GM21528 (cell line): ENCODE results near the gene NEU4.

Experiments
- ATAC-seq: cut with Tn5 transposase; IDR thresholded peaks from one replicate; pipeline ENCODE4 v1.9.1; 2021; ENCODE audit warnings: mild to moderate bottlenecking, moderate library complexity; ENCODE audit not compliant: unreplicated experiment, low FRiP score

NEU4 gene

DNA sequence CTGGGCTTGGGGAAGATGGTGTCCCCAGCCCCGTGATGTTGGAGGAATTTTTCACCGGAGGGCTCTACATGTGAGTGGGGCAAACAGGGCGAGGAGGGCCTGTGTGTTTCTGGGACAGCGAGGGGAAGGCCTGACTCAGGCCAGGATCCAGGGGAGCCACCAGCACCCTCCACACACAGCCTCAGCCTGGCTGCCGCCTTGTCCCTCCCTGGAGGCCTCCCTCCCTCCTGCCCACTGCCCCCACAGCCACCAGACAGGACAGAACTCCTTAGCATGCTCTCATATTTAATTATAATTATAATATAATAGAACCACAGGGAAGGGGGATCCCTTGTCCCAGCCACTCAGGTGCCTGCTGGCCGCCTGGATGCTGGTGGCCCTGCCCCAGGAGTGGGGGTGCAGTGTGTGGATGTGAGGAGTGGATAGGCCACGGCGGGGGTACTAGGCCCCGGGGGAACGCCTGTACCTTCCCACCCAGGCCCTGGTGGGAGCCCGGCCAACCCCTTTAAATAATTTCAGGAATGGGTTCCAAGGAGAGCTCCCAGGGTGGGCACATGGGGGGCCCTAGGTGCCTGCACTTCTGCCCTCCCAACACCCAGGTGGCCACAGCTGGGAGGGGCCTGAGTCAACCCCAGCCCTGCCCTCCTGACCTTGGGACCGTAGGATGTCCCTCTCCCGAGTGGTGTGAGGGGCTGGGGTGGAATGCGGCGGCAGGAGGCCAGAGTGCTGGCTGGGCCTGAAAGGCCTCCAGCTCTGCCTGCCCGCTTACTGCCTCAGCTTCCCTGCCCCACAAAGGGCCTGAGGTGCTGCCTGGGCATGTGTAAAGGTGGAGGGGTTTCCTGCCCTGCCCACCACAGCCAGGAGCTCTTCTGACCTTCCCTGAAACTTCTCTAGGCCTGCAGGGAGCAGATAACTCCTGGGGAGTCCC is 40.9 kb downstream of the NEU4 start:
- no peak for ATAC-seq

DNA sequence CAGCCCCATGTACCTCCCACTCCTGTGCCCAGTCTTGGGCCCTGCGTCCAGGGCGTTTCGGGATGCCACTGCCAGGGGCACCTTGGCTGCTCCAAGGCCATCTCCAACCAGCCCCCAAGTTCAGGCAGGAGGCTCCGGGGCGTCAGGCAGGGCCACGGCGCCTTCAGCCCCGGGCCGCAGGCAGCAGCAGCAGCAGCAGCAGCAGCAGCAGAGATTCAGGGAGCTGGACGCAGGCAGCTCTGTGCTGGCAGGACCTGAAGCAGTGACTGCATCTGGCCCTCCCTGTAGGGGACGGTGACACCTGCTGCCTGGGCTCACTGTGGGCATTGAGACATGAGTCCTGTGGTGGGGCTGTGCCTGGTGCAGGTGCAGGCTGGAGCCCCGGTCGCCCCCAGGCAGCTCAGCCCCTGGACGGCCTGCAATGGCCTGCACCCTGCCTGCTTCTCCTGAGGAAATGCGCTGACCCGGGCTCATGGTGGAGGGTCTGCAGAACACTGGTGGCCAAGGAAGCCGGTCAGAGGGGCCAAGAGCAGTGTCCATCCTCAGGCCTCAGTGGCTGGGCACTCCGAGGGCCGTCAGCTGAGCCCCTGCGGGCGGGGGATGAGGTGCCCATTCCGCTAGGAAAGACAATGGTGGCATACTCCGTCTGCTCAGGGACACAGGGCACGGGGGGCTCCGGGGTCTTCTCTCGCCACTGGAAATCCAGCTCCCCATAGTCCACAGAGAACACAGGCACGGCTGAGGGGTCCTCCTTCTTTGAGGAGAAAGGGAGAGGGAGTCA is 41.7 kb downstream of the NEU4 start:
- no peak for ATAC-seq

DNA sequence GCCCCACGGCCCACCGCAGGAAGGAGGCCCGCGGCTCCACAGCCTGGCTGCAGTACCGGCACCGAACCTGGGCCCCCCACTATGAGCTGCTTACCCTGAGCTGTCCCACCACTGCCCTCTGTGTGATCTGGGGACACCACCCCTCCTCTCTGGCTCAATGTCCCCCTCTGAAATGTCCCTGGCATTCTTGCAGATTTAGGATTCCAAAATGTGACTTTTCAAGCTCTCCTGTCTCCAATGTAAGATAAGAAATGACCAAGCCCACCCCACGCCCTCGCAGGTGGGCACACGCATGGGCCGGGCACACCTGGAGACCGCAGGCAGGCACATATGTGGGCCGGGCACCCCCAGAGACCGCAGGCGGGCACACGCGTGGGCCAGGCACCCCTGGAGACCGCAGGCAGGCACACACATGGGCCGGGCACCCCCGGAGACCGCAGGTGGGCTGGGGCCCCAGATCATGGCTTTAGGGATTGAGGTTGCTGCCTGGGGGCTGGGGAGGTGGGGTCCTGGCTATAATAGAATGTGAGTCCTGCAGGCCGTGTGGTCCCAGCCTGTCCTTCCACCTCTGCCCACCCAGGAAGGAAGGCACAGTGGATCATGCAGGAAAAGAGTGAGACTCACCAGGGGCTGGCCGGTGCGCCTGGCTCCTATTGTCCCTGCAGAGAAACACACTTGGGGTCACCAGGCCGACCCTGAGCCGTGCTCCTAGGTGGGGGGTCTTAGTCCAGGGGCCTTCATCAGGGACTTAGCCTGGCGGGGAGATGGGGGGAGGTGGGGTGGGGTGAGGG is 42.5 kb downstream of the NEU4 start:
- ATAC-seq: no peak

DNA sequence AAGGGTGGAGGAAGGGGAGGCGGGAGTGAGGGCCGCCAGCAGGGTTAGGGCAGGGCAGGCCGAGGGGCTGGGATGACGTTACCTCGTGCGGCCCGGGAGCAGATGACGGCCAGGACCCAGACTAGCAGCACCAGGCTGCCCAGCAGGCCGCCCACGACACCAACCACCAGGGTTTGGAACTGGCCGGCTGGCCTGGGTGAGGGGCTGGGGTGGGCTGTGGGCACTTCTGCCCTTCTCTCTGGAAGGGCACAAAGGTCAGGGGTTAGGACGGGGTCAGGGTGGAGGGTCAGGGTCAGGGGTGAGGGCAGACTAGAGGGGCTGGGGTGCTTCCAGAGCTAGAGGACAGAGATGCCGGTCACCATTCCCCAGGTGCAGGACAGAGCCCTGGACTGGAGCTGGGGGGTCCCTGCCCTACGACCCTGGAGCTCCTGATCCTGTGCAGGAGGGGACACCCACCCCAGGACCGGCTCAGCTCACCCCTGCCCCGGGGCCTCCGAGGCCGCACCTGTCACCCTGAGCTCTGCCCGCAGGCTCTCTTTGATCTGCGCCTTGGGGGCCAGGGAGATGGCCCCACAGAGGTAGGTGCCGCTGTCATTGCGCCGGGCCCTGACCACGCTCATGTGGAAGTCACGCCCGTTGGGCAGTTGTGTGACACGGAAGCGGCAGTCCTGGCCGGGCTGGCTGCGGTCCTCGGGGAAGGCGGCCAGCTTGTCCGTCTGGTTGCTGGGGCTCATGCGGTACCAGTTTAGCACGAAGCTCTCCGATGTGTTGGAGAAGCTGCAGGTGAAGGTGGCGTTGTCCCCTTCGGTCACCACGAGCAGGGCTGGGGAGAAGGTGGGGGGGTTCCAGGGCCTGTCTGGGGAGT is 43.4 kb downstream of the NEU4 start:
- no peak for ATAC-seq

DNA sequence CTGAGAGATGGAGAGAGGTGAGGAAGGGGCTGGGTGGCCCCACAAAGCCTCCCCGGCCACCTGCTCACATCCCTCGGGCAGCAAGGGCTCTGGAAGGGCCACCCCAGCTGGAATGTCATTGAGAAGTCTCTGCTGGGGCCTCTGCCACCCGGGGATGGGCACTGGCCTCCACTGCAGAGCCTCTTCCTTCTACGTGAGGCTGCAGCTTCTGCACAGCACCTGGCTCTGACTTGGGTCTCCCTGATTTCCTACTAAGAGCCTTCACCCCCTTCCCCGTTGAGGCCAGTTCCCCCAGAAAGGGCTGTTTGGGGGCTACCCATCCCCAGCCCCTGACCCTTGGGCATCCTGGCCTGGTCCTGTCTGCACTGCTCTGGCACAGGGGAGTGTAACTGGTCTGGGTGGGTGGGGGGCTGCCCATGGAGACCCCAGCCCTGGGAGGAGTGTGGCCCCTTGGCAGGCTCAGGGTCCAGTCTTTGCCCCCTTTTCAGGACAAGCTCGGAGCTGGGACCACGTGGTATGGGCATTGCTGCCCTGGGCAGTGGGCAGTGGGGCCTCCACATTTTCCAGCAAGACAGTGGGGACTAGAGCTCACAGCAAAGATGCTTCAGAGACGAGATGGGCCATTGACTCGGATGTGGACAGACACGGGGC is 44.1 kb downstream of the NEU4 start:
- no peak for ATAC-seq

DNA sequence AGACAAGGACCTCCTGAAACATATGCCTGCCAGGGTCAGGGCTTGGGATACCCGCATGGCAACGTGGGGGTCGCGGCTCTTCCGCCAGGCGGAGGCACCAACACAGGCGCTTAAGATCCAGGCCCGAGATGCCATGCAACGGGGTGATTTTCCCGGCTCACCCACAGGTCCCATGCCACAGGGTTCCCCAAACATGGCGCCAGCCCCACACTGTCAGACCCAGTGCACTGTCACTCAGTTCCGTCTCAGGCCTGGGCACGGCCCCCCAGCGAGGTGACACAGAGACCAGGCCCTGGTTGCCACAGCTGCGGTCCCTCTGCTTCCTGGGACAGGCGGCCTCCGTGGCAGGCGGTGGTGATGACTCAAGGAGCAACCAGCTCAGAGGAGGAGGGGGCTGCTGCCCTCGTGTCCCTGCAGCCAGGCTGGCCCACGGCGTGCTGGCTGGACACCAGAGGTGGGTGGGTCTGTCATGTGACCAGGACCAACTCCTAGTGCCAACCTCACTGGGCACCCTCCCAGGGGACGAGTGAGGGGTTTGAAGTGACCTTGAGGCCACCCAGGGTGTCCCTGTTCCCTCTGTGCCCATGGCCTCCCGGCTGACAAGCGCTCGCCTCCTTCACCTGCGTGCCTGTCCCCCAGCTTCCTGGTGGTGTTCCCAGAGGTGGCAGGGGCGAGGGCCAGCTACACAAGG is 44.8 kb downstream of the NEU4 start:
- no peak for ATAC-seq

DNA sequence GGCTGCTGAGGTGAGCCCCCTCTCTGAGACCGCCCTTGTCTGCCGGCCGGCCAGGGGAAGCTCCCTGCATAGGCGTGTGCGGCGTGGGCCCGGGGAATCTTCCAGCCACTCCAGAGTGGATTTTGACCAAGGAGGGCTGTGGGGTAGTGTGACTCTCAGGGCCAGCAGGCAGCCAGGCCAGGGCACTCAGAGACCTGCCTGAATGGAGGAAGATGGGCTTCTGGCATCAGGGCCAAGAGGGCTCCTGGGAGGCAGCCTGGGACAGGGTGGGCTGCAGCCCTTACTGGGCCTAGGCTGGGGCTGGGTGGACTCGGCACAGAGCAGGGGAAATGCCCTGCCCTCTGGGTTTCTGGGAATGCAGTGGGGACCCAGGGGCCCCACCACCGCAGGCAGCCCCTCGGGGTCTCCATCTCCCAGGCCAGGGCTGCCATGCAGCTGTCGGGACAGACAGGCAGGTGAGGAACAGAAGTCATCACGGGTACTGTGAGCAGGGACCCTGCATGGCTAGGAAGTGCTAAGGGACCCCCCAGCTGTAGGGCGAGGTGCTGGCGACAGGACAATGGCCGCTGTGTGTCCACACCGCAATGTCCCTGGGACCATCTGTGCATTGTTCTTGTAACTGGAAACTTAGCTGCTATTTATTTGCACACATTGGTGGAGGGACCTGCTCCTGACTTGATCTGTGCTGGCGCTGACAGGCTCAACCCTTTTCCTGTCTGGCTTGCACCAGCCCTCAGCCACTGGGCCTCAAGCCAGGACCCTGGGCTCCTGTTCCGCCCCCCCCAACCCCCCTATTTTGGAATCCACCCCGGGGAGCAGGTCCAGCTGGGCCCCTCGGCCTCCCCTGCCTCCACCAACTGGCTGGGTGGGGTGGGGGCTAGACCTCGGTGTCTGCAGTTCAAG is 45.6 kb downstream of the NEU4 start:
- ATAC-seq: no peak

DNA sequence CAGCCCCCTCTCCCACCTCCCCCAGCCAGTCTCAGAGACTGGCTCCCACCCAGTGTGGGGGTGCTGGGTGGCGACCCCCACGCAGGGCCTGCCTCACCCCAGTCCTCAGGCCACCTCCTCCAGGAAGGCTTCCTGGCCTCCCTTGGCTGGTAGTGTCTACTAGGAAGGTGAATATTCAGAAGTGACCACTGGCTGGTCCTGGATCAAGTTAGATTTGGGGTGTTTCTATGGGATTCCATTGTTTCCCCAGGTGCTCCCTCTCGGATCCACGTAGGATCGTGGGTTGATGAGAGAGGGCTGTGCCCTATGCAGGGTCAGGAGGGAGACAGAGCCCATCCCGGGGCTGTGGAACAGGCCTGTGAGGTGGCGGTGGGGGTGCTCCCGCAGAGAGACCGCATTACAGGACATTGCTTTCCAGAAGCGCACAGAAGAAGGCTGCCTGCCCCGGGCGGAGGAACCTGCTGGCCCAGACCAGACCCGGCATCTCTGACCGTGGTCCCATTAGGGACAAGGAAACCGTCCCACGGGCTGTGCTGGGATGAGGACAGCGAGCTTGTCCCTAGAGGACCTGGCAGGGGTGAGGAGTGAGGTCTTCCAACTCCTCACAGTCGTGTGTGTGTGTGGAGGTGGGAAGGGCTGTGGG is 46.4 kb downstream of the NEU4 start:
- no peak for ATAC-seq

DNA sequence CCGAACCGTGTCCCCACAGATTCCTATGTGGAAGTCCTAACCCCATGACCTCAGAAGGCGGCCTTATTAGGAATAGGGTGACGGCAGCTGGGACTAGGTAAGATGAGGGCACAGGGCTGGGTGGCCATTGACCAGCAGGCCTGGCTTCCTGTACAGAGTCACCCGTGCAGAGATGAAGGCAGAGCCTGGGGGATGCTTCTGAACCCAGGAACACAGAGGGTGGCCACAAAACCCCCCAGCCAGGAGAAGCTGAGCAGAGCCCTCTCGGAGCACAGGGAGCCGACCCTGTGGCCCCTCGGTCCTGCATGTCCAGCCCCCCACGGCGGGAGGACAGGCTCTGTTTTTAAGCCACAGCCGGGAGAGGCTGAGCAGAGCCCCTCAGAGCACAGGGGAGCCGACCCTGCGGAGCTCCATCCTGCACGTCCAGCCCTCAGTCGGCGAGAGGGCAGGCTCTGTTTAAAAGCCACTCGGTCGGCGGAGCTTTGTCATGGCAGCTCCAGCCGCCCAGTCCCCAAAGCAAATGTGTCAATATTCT is 47.0 kb downstream of the NEU4 start:
- ATAC-seq: no peak

DNA sequence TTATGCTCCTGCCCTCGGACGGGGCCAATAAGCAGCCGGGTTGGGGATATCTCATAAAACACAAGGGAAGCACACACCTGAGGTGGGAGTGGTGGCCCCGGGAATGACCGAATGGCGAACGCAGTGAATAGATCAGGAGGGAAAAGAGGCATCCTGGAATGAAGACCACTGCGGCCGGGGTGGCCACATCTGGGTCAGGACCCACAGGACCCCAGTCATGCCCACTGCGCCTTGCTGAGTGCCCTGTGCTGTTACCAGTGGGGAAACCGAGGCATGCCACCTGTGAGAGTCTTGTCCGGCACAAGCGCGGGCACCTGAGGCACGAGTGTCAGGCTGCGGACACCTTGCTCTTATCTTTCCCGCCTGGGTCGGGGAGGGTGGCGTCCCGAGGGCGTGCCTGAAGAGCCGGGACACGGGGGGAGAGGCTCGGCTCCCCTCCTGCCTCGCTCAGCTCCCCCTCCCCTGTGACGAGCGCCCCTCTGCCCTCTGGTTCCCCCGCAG is 48.1 kb downstream of the NEU4 start:
- ATAC-seq: no peak

DNA sequence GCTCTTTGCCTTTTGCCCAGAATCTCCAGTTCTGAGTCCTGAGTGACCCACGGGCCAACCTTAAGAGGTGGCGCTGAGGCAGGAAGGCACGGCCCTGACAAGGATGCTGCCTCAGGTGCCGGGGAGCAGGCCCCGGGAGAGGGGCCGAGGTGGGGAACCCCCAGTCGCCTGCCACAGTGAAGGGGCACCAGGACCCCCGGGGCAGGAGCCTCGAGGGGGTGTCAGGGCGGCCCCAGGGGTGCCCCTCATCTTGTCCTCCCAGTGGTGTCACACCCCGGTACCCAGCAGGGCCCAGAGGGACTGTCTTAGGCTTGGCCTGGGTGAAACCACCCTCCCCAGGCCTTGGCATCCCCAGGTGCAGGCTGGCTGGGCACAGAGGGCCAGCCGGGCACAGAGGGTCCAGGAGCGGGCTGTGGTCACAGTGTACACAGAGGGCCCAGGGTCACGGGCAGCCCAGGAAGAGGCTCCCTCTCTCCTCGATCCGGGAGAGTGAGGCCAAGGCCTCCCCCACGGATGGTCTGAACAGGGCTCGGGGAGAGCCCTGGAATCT is 48.7 kb downstream of the NEU4 start:
- no peak for ATAC-seq

DNA sequence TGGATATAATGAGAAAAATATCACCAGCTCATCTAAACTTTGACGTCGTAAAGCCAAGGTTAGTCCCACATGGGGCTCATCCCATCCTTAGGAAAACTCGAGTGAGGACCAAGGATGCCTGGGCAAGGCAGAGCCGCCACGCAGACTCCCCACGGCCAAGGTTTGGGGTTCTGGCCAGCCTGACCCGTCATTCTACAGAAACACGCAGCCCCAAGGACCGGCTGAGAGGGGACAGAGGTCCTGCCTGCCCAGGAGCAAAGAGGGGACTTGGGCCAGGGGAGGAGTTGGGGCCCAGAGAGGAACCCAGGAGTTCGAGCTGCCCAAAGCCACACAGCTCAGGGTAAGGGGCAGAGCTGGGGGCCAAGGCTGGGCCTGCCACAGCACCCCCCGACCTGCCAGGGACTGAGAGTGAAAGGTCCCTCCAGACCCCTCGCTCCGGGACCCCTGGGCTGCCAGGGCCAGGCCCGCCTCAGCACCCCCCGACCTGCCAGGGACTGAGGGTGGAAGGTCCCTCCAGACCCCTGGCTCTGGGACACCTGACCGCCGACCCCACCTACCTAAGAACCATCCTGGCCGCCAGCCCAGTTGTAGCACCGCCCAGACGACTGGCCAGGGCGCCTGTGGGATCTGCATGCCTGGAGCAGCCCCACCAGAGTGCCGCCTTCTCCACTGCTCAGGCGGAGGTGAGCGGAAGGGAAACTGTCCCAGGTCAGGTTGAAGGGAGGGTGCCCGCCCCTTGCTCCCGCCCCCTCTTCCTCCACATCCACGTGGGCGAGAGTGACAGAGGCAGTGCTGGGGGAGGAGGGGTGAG is 49.4 kb downstream of the NEU4 start, which contains the start of gene PDCD1:
TSS of gene PDCD1 (minus strand) at position 689 of the 811 bp plus-strand sequence. CDS start at position 633, 56 bp downstream.
- ATAC-seq: no peak

DNA sequence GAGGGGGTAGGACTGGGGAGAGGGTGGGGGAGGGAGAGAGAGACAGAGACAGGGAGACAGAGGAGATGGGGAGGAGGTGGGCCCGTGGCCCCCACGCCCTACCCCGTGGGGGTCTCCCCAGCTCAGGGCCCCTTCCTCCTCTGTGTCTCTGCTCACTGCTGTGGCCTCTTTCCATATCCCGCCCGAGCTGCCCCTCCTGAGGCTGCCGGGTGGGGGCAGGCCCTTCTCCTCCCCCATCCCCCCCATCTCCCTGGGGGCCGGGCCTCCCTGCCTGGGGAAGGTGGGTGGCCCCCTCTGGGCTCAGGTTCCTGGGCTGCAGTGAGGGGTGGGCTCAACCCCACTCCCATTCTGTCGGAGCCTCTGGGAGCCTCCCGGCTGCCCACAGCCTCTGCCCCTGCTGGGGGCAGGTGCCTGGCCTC is 50.0 kb downstream of the NEU4 start:
- ATAC-seq: peak; percentile 12

DNA sequence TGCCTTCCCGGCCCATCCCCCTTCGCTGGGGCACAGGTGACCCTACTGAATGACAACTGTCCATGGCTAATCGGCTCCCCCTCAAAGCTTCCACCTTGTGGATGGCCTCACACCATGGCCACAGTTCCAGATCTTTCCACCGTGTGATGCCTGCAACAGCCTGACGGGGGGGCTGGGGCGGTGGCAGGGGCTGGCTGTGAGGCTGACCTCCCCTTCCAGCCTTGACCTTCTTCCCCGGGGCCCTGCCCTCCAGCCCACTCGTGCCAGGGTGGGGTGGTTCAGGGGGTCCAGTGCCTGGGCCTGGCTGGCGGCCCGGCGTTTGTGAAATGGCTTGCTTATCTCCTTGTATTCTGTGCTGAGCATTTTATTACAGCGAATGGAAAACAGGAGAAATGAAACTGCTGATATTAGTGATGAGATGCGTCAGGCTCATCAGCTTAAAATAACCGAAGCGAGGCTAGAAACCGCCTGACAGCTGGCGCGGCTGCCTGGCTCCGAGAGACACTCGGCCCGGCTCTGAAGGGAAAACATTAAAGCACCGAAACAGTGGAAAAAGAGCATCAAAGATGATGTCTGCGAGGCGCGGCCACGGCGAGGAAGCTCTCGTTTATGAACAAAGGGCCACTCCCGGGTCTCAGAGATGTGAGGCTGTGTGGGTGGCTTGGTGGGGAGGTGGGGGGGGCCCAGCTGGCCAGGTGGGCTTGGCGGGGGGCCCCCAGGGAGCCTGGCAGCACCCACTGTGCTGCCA is 50.6 kb downstream of the NEU4 start:
- ATAC-seq: peak; percentile 48
